ENCODE data around the gene ZBTB44.
"Not testable (repeated sequence)": the region's sequence is repeated elsewhere in the genome, so short reads cannot be mapped to it uniquely, and the experiment has no call there.

ZBTB44 gene

DNA sequence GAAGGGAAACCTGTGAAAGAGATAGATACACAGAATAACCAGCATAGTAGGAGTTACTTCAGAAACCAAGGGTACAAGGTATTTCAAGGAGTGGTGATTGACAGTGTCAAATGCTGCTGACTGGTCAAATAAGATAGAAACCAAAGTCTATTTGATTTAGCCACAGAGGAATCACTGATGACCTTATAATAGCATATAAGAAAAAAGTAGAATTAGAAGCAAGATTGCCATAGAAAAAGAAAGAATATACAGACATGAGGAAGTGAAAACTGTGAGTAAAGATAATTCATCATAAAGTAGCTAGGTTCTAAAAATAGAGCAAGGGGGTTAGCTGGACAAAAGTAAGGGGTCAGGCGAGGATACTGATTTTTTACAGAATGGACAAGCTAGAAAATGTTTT, 14.2 kb downstream of the ZBTB44 start:
- Histone ChIP-seq H3K9me3 (ENCODE audit: low read depth, low read length) (no peaks in the 10 kb centered on the region; the same call in 1 of the 2 replicates), H3K9ac (ENCODE audit: insufficient read length) (no peak overlapping the region), H3K27ac (no peak overlapping the region), H3K36me3 (ENCODE audit: insufficient read depth, low read length) (no peaks in the 10 kb centered on the region), H3K4me3 (no peak overlapping the region)
- TF ChIP-seq EZH2 (IDR thresholded peaks at IDR 0.05) (no peak), POLR2AphosphoS5 (IDR thresholded peaks at IDR 0.05; ENCODE audit: borderline replicate concordance, low read depth, low read length) (no peak), FOXP2 (optimal IDR thresholded peaks at IDR 0.05; ENCODE audit: control extremely low read depth, extremely low read length, insufficient read depth) (no peak)
- DNase-seq (ENCODE audit: low read depth, low spot score) = no peak

- TF ChIP-seq FOXP2 (optimal IDR thresholded peaks at IDR 0.05; ENCODE audit: control extremely low read depth, extremely low read length, insufficient read depth) (no peak), POLR2AphosphoS5 (IDR thresholded peaks at IDR 0.05; ENCODE audit: borderline replicate concordance, low read depth, low read length) (no peak), EZH2 (IDR thresholded peaks at IDR 0.05) (no peak)
- Histone ChIP-seq H3K9me3 (ENCODE audit: low read depth, low read length) (no peaks in the 10 kb centered on the region), H3K36me3 (ENCODE audit: insufficient read depth, low read length) (no peaks in the 10 kb centered on the region), H3K9ac (ENCODE audit: insufficient read length) (no peak overlapping the region), H3K4me3 (no peak overlapping the region), H3K27ac (no peak overlapping the region)
- no peak for DNase-seq (ENCODE audit: low read depth, low spot score)
Measured at GRCh38 chr11:130299978-130300377, 14.7 kb downstream of the ZBTB44 start.

- TF ChIP-seq FOXP2 (optimal IDR thresholded peaks at IDR 0.05; ENCODE audit: control extremely low read depth, extremely low read length, insufficient read depth) (no peak), POLR2AphosphoS5 (IDR thresholded peaks at IDR 0.05; ENCODE audit: borderline replicate concordance, low read depth, low read length) (no peak), EZH2 (IDR thresholded peaks at IDR 0.05) (no peak)
- no peaks in the 10 kb centered on the region for H3K9me3 ChIP-seq (ENCODE audit: low read depth, low read length)
- no peak overlapping the region for H3K9ac ChIP-seq (ENCODE audit: insufficient read length)
- no peak for DNase-seq (ENCODE audit: low read depth, low spot score)
- H3K4me3 ChIP-seq = no peak overlapping the region
- H3K27ac ChIP-seq = no peak overlapping the region
- no peaks in the 10 kb centered on the region for H3K36me3 ChIP-seq (ENCODE audit: insufficient read depth, low read length)
Measured at GRCh38 chr11:130295657-130296056, 19.1 kb downstream of the ZBTB44 start.

- 0 out of 2 replicates have a peak, but pooled peaks cover 6% of the 10 kb centered on the region for H3K9me3 ChIP-seq (ENCODE audit: low read depth, low read length)
- no peak overlapping the region for H3K27ac ChIP-seq
Measured at GRCh38 chr11:130282111-130282510, 32.6 kb downstream of the ZBTB44 start.

GRCh38 chr11:130281341-130281740, 33.4 kb downstream of the ZBTB44 start:
- not testable (repeated sequence) for H3K4me3 ChIP-seq; DNase-seq (ENCODE audit: low read depth, low spot score); H3K9me3 ChIP-seq (ENCODE audit: low read depth, low read length); H3K27ac ChIP-seq; H3K9ac ChIP-seq (ENCODE audit: insufficient read length); H3K36me3 ChIP-seq (ENCODE audit: insufficient read depth, low read length)

More at GRCh38 chr11:130282111-130282510, 32.6 kb downstream of the ZBTB44 start:
- peaks cover 6% of the 10 kb centered on the region; the same call in 1 of the 2 replicates for H3K36me3 ChIP-seq (ENCODE audit: insufficient read depth, low read length)
- no peak overlapping the region for H3K9ac ChIP-seq (ENCODE audit: insufficient read length)
- no peak overlapping the region for H3K4me3 ChIP-seq
- no peak for DNase-seq (ENCODE audit: low read depth, low spot score)
- TF ChIP-seq POLR2AphosphoS5 (IDR thresholded peaks at IDR 0.05; ENCODE audit: borderline replicate concordance, low read depth, low read length) = no peak
- no peak for TF ChIP-seq FOXP2 (optimal IDR thresholded peaks at IDR 0.05; ENCODE audit: control extremely low read depth, extremely low read length, insufficient read depth)
- TF ChIP-seq EZH2 (IDR thresholded peaks at IDR 0.05) = no peak

DNA sequence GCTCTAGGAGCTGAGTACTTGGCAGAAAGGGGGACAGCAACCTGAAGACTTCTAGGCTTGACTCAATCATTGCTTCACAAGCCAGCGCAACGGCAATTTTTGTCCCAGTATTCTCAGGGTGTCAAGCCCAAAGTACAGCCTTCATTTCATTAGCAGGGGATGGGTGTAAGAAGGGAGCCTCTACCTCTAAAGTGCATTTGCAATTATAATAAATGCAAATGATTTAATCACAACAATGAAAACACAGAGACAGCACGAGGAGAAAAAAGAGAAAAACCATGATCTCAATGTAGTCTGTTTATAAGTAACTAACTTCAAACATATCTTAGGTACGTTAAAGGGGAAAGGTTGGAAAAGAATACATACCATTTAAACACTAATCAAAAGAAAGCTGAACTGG, 34.7 kb downstream of the ZBTB44 start:
- Histone ChIP-seq H3K9me3 (ENCODE audit: low read depth, low read length) (0 out of 2 replicates have a peak, but pooled peaks cover 6% of the 10 kb centered on the region), H3K4me3 (no peak overlapping the region), H3K9ac (ENCODE audit: insufficient read length) (no peak overlapping the region), H3K27ac (no peak overlapping the region), H3K36me3 (ENCODE audit: insufficient read depth, low read length) (peaks cover 6% of the 10 kb centered on the region; the same call in 1 of the 2 replicates)
- no peak for TF ChIP-seq FOXP2 (optimal IDR thresholded peaks at IDR 0.05; ENCODE audit: control extremely low read depth, extremely low read length, insufficient read depth)
- TF ChIP-seq EZH2 (IDR thresholded peaks at IDR 0.05) = no peak
- no peak for DNase-seq (ENCODE audit: low read depth, low spot score)

- Histone ChIP-seq H3K36me3 (ENCODE audit: insufficient read depth, low read length) (peaks cover 6% of the 10 kb centered on the region; the same call in 1 of the 2 replicates), H3K27ac (no peak overlapping the region), H3K9ac (ENCODE audit: insufficient read length) (no peak overlapping the region), H3K9me3 (ENCODE audit: low read depth, low read length) (0 out of 2 replicates have a peak, but pooled peaks cover 6% of the 10 kb centered on the region), H3K4me3 (no peak overlapping the region)
- DNase-seq (ENCODE audit: low read depth, low spot score) = no peak
- TF ChIP-seq POLR2AphosphoS5 (IDR thresholded peaks at IDR 0.05; ENCODE audit: borderline replicate concordance, low read depth, low read length) (no peak), EZH2 (IDR thresholded peaks at IDR 0.05) (no peak), FOXP2 (optimal IDR thresholded peaks at IDR 0.05; ENCODE audit: control extremely low read depth, extremely low read length, insufficient read depth) (no peak)
Measured at GRCh38 chr11:130278745-130279144, 36.0 kb downstream of the ZBTB44 start.

GRCh38 chr11:130278151-130278550, 36.6 kb downstream of the ZBTB44 start:
- H3K4me3 ChIP-seq = no peak overlapping the region
- 0 out of 2 replicates have a peak, but pooled peaks cover 6% of the 10 kb centered on the region for H3K9me3 ChIP-seq (ENCODE audit: low read depth, low read length)
- TF ChIP-seq EZH2 (IDR thresholded peaks at IDR 0.05) (no peak), POLR2AphosphoS5 (IDR thresholded peaks at IDR 0.05; ENCODE audit: borderline replicate concordance, low read depth, low read length) (no peak), FOXP2 (optimal IDR thresholded peaks at IDR 0.05; ENCODE audit: control extremely low read depth, extremely low read length, insufficient read depth) (no peak)
- peaks cover 6% of the 10 kb centered on the region; the same call in 1 of the 2 replicates for H3K36me3 ChIP-seq (ENCODE audit: insufficient read depth, low read length)
- H3K9ac ChIP-seq (ENCODE audit: insufficient read length) = no peak overlapping the region
- no peak overlapping the region for H3K27ac ChIP-seq
- DNase-seq (ENCODE audit: low read depth, low spot score) = no peak

DNA sequence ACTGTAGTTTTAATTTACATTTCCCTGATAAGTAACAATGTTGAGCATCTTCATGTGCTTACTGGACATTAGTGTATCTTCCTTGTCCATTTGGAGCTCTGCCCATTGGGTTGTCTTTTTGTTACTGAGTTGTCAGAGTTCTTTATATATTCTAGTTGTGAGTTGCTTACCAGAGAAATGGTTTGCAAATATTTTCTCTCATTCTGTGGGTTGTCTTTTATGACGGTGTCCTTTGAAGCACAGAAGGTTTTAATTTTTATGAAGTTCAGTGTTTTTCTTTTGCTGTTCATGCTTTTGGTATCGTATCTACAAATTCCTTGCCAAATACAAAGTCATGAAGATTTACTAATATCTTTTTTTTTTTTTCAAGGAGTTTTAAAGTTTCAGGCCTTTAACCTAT, 42.4 kb downstream of the ZBTB44 start:
- 0 out of 2 replicates have a peak overlapping the region, but pooled peaks have one; percentile 42 for H3K27ac ChIP-seq
- TF ChIP-seq FOXP2 (optimal IDR thresholded peaks at IDR 0.05; ENCODE audit: control extremely low read depth, extremely low read length, insufficient read depth) (no peak), POLR2AphosphoS5 (IDR thresholded peaks at IDR 0.05; ENCODE audit: borderline replicate concordance, low read depth, low read length) (no peak), EZH2 (IDR thresholded peaks at IDR 0.05) (no peak)
- H3K9me3 ChIP-seq (ENCODE audit: low read depth, low read length) = no peaks in the 10 kb centered on the region
- DNase-seq (ENCODE audit: low read depth, low spot score) = no peak
- H3K4me3 ChIP-seq = no peak overlapping the region
- H3K36me3 ChIP-seq (ENCODE audit: insufficient read depth, low read length) = no peaks in the 10 kb centered on the region
- no peak overlapping the region for H3K9ac ChIP-seq (ENCODE audit: insufficient read length)
